ENCODE data around the gene FLVCR1.

Gene FLVCR1

GRCh38 chr1:212930986-212931678, 73.1 kb downstream of the FLVCR1 start:
- no peak for TF ChIP-seq CTCF (IDR thresholded peaks at IDR 0.05; ENCODE audit: insufficient read depth, low read length, poor library complexity, severe bottlenecking)
- no peak for TF ChIP-seq EZH2phosphoT487 (conservative IDR thresholded peaks at IDR 0.05; ENCODE audit: low read length)
- no peak overlapping the region for H3K4me3 ChIP-seq (ENCODE audit: insufficient read depth, low read length, poor library complexity, severe bottlenecking)
- no peak overlapping the region for H3K9ac ChIP-seq (ENCODE audit: low read length)

GRCh38 chr1:212933815-212934471, 75.9 kb downstream of the FLVCR1 start:
- no peaks in the 10 kb centered on the region for H3F3A ChIP-seq (ENCODE audit: insufficient read depth)
- no peak overlapping the region for H3K27ac ChIP-seq (ENCODE audit: low read depth, low read length)
- no peak for TF ChIP-seq EZH2phosphoT487 (conservative IDR thresholded peaks at IDR 0.05; ENCODE audit: low read length)
- TF ChIP-seq CTCF (IDR thresholded peaks at IDR 0.05; ENCODE audit: insufficient read depth, low read length, poor library complexity, severe bottlenecking), result no peak
- no peaks in the 10 kb centered on the region for H4K20me1 ChIP-seq (ENCODE audit: low read depth, low read length)
- no peak overlapping the region for H3K4me2 ChIP-seq (ENCODE audit: low read depth, low read length, poor library complexity, severe bottlenecking)
- H3K36me3 ChIP-seq (ENCODE audit: low read length), result no peaks in the 10 kb centered on the region
- H3K4me3 ChIP-seq (ENCODE audit: insufficient read depth, low read length, poor library complexity, severe bottlenecking), result no peak overlapping the region
- H3K27me3 ChIP-seq (ENCODE audit: low read length), result no peaks in the 10 kb centered on the region
- H3K9me3 ChIP-seq (ENCODE audit: insufficient read depth, low read length), result no peaks in the 10 kb centered on the region
- H3K9ac ChIP-seq (ENCODE audit: low read length), result no peak overlapping the region
- H2AFZ ChIP-seq (ENCODE audit: low read depth, low read length, severe bottlenecking), result no peak overlapping the region
- no peaks in the 10 kb centered on the region for H3K79me2 ChIP-seq (ENCODE audit: insufficient read depth, low read length)
- H3K9me2 ChIP-seq (replicated peaks; ENCODE audit: insufficient read depth, low read length), result no peaks in the 10 kb centered on the region

More at GRCh38 chr1:212930986-212931678, 73.1 kb downstream of the FLVCR1 start:
- Histone ChIP-seq H2AFZ (ENCODE audit: low read depth, low read length, severe bottlenecking) (no peak overlapping the region), H3K4me2 (ENCODE audit: low read depth, low read length, poor library complexity, severe bottlenecking) (no peak overlapping the region), H3K36me3 (ENCODE audit: low read length) (no peaks in the 10 kb centered on the region), H3K9me3 (ENCODE audit: insufficient read depth, low read length) (no peaks in the 10 kb centered on the region), H3K79me2 (ENCODE audit: insufficient read depth, low read length) (no peaks in the 10 kb centered on the region), H3F3A (ENCODE audit: insufficient read depth) (no peaks in the 10 kb centered on the region), H3K9me2 (replicated peaks; ENCODE audit: insufficient read depth, low read length) (no peaks in the 10 kb centered on the region), H3K27me3 (ENCODE audit: low read length) (no peaks in the 10 kb centered on the region), H3K27ac (ENCODE audit: low read depth, low read length) (no peak overlapping the region), H4K20me1 (ENCODE audit: low read depth, low read length) (no peaks in the 10 kb centered on the region)

- no peaks in the 10 kb centered on the region for H3K9me3 ChIP-seq (ENCODE audit: insufficient read depth, low read length)
- no peak for TF ChIP-seq CTCF (IDR thresholded peaks at IDR 0.05; ENCODE audit: insufficient read depth, low read length, poor library complexity, severe bottlenecking)
- TF ChIP-seq EZH2phosphoT487 (conservative IDR thresholded peaks at IDR 0.05; ENCODE audit: low read length), result no peak
- H2AFZ ChIP-seq (ENCODE audit: low read depth, low read length, severe bottlenecking), result no peak overlapping the region
- H3F3A ChIP-seq (ENCODE audit: insufficient read depth), result no peaks in the 10 kb centered on the region
- no peaks in the 10 kb centered on the region for H4K20me1 ChIP-seq (ENCODE audit: low read depth, low read length)
- no peak overlapping the region for H3K9ac ChIP-seq (ENCODE audit: low read length)
- H3K36me3 ChIP-seq (ENCODE audit: low read length), result no peaks in the 10 kb centered on the region
- H3K9me2 ChIP-seq (replicated peaks; ENCODE audit: insufficient read depth, low read length), result no peaks in the 10 kb centered on the region
- H3K4me3 ChIP-seq (ENCODE audit: insufficient read depth, low read length, poor library complexity, severe bottlenecking), result no peak overlapping the region
- no peaks in the 10 kb centered on the region for H3K79me2 ChIP-seq (ENCODE audit: insufficient read depth, low read length)
- no peak overlapping the region for H3K27ac ChIP-seq (ENCODE audit: low read depth, low read length)
- no peak overlapping the region for H3K4me2 ChIP-seq (ENCODE audit: low read depth, low read length, poor library complexity, severe bottlenecking)
- no peaks in the 10 kb centered on the region for H3K27me3 ChIP-seq (ENCODE audit: low read length)
Measured at GRCh38 chr1:212935387-212935981, 77.4 kb downstream of the FLVCR1 start.

Data from SU-DHL-6 (cell line).